ENCODE measurements around the gene SCNM1. TPM values are rescaled to one million over a fixed set of nuclear protein-coding genes. Genes with fewer than 3 reads are reported as not detected.
"Not testable (repeated sequence)": the region's sequence is repeated elsewhere in the genome, so short reads cannot be mapped to it uniquely, and the experiment has no call there.

SCNM1 gene
- total RNA-seq, 2 experiments from 2014 or later: 53.0 to 55.9 TPM

GRCh38 chr1:151194894-151195594, 29.1 kb downstream of the SCNM1 start:
- H3K27ac Mint-ChIP-seq: not testable (repeated sequence)
- POLR2A ChIA-PET: interaction anchor here (1.1 kb wide), 1 partner anchor 87 kb away, joined by 3 read pairs; the partner anchor contains the start of gene ZNF687

DNA sequence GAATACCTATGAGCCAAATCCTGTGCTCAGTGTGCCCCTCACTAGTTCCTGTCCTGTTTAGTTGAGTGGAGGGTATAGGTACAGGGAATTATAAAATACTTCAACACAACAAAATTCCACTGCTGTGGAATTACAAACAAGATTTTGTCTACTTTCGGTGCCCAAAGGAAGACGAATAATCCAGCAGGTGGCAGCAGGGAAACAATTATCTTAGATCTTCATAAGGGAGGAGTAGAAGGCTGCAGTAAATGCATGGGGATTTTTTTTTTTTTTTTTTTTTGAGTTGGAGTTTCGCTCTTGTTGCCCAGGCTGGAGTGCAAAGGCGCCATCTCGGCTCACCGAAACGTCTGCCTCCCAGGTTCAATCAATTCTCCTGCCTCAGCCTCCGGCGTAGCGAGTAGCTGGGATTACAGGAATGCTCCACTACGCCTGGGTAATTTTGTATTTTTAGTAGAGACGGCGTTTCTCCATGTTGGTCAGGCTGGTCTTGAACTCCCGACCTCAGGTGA, 30.4 kb downstream of the SCNM1 start:
- H3K27ac Mint-ChIP-seq: no peak overlapping the region
- no peaks in the 10 kb centered on the region for H3K9me3 Mint-ChIP-seq (ENCODE audit: insufficient read depth)
- DNase-seq (peak; percentile 78), ATAC-seq (peak; percentile 22)
- CTCF ChIA-PET: interaction anchor here (0.7 to 2.8 kb wide), 6 partner anchors 31 to 174 kb away, joined by 3 to 14 read pairs (median 4); no protein-coding TSS in a partner anchor
- POLR2A ChIA-PET: interaction anchor here (0.8 kb wide), 1 partner anchor 680 kb away, joined by 6 read pairs; no protein-coding TSS in a partner anchor
- peaks cover 32% of the 10 kb centered on the region for H3K4me1 Mint-ChIP-seq (ENCODE audit: low read depth)
- H3K27me3 Mint-ChIP-seq (ENCODE audit: low read depth): peaks cover 3% of the 10 kb centered on the region
- peaks cover 16% of the 10 kb centered on the region for H3K36me3 Mint-ChIP-seq (ENCODE audit: low read depth)
- no peak overlapping the region for H3K4me3 Mint-ChIP-seq

More at GRCh38 chr1:151194894-151195594, 29.1 kb downstream of the SCNM1 start:
- H3K9me3 Mint-ChIP-seq (ENCODE audit: insufficient read depth); DNase-seq; H3K4me3 Mint-ChIP-seq; H3K27me3 Mint-ChIP-seq (ENCODE audit: low read depth); ATAC-seq: not testable (repeated sequence)
- H3K4me1 Mint-ChIP-seq (ENCODE audit: low read depth): peaks cover 34% of the 10 kb centered on the region
- CTCF ChIA-PET: interaction anchor here (1.0 to 2.8 kb wide), 3 partner anchors 55 to 95 kb away, joined by 3 to 14 read pairs (median 8); no protein-coding TSS in a partner anchor
- H3K36me3 Mint-ChIP-seq (ENCODE audit: low read depth): peaks cover 17% of the 10 kb centered on the region

- Mint-ChIP-seq H3K36me3 (ENCODE audit: low read depth) (peaks cover 22% of the 10 kb centered on the region), H3K4me3 (peak overlapping the region; percentile 99), H3K9me3 (ENCODE audit: insufficient read depth) (no peaks in the 10 kb centered on the region), H3K4me1 (ENCODE audit: low read depth) (peaks cover 41% of the 10 kb centered on the region), H3K27me3 (ENCODE audit: low read depth) (peaks cover 3% of the 10 kb centered on the region), H3K27ac (peak overlapping the region; percentile 97)
- ATAC-seq (no peak), DNase-seq (no peak)
- POLR2A ChIA-PET: interaction anchor here (1.3 to 1.8 kb wide), 3 partner anchors 8 to 139 kb away, joined by 3 to 10 read pairs (median 3); partner anchors contain the start of genes CDC42SE1 and VPS72
- CTCF ChIA-PET: interaction anchor here (0.7 kb wide), 1 partner anchor 54 kb away, joined by 3 read pairs; no protein-coding TSS in a partner anchor
These were observed 31.9 kb downstream of the SCNM1 start for GRCh38 chr1:151197863-151198253.

GRCh38 chr1:151198254-151199127, 32.5 kb downstream of the SCNM1 start, which contains the start of gene PIP5K1A:
Gene PIP5K1A, plus strand, starts transcription at chr1:151198552. Its CDS starts 445 bp downstream, at chr1:151198997.
- POLR2A ChIA-PET: interaction anchor here (0.6 to 1.8 kb wide), 15 partner anchors 8 to 202 kb away, joined by 3 to 10 read pairs (median 3); partner anchors contain the start of genes CDC42SE1, LYSMD1, PSMD4 and SCNM1
- H3K9me3 Mint-ChIP-seq (ENCODE audit: insufficient read depth): no peaks in the 10 kb centered on the region
- peak within 1 kb of the TSS; percentile 97 for H3K27ac Mint-ChIP-seq
- peak; percentile 99 for DNase-seq
- H3K27me3 Mint-ChIP-seq (ENCODE audit: low read depth): peaks cover 3% of the 10 kb centered on the region
- H3K36me3 Mint-ChIP-seq (ENCODE audit: low read depth): peaks cover 24% of the 10 kb centered on the region
- peaks cover 41% of the 10 kb centered on the region for H3K4me1 Mint-ChIP-seq (ENCODE audit: low read depth)
- H3K4me3 Mint-ChIP-seq: peak within 1 kb of the TSS; percentile 99
- peak; percentile 97 for ATAC-seq
- CTCF ChIA-PET: interaction anchor here (0.7 to 1.3 kb wide), 4 partner anchors 9 to 142 kb away, joined by 3 to 9 read pairs (median 3); partner anchors contain the start of genes PSMD4 and VPS72

GRCh38 chr1:151199873-151200581, 34.1 kb downstream of the SCNM1 start:
- Mint-ChIP-seq H3K36me3 (ENCODE audit: low read depth) (peaks cover 27% of the 10 kb centered on the region), H3K4me1 (ENCODE audit: low read depth) (peaks cover 46% of the 10 kb centered on the region), H3K4me3 (peak overlapping the region; percentile 99), H3K27me3 (ENCODE audit: low read depth) (no peaks in the 10 kb centered on the region), H3K27ac (peak overlapping the region; percentile 97), H3K9me3 (ENCODE audit: insufficient read depth) (no peaks in the 10 kb centered on the region)
- CTCF ChIA-PET: interaction anchor here (1.1 to 1.2 kb wide), 2 partner anchors 22 to 141 kb away, joined by 3 read pairs; no protein-coding TSS in a partner anchor
- POLR2A ChIA-PET: interaction anchor here (1.7 to 1.8 kb wide), 2 partner anchors 11 to 55 kb away, joined by 5 to 10 read pairs; partner anchors contain the start of genes PSMD4 and VPS72
- ATAC-seq (no peak), DNase-seq (no peak)

DNA sequence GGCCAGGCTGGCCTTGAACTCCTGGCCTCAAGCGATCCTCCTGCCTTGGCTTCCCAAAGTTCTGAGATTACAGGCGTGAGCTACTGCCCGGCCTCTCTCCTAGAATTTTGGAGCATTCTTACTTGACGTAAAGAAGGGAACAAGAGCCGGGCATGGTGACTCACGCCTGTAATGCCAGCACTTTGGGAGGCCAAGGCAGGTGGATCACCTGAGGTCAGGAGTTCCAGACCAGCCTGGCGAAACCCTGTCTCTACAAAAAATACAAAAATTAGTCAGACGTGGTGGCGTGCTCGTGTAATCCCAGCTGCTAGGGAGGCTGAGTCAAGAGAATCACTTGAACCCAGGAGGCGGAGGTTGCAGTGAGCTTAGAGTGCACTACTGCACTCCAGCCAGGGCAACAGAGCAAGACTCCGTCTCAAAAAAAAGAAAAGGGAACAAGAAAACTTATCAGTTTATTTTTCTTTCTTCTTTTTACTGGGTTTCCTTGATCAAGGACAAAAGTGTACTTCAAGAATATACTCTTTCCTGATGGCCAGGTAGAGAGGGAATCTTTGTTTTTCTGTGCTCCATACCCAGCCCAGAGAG, 39.5 kb downstream of the SCNM1 start:
- ChIA-PET POLR2A (interaction anchor here (1.5 kb wide), 1 partner anchor 16 kb away, joined by 3 read pairs; no protein-coding TSS in a partner anchor), CTCF (interaction anchor here (1.2 to 1.7 kb wide), 2 partner anchors 46 to 49 kb away, joined by 3 to 7 read pairs; partner anchors contain the start of gene TNFAIP8L2)
- H3K4me3 Mint-ChIP-seq; ATAC-seq; H3K27me3 Mint-ChIP-seq (ENCODE audit: low read depth); DNase-seq; H3K9me3 Mint-ChIP-seq (ENCODE audit: insufficient read depth); H3K27ac Mint-ChIP-seq: not testable (repeated sequence)
- H3K36me3 Mint-ChIP-seq (ENCODE audit: low read depth): peaks cover 34% of the 10 kb centered on the region
- H3K4me1 Mint-ChIP-seq (ENCODE audit: low read depth): peaks cover 25% of the 10 kb centered on the region

DNA sequence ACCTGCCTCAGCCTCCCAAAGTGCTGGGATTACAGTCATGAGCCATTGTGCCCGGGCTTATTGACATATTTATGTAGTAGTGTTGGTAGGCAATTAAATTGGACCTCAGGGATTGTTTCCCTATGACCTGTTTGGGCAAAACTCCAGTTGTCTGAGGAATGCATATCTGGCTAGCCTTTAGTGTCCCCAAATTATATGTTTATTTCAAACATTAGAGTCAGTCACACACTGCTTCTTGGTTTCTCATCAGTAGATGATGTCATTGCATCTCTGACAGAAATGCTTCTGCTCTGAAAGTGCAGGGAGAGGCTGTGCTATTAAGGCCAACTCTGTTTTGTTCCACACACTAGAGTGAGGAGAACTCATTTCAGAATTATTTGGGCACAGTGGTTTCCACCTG, 44.9 kb downstream of the SCNM1 start:
- no peak for DNase-seq
- no peaks in the 10 kb centered on the region for H3K9me3 Mint-ChIP-seq (ENCODE audit: insufficient read depth)
- no peaks in the 10 kb centered on the region for H3K27me3 Mint-ChIP-seq (ENCODE audit: low read depth)
- H3K4me3 Mint-ChIP-seq: no peak overlapping the region
- H3K4me1 Mint-ChIP-seq (ENCODE audit: low read depth): peaks cover 31% of the 10 kb centered on the region
- no peak for ATAC-seq
- ChIA-PET CTCF (interaction anchor here (0.9 to 1.7 kb wide), 3 partner anchors 90 to 130 kb away, joined by 3 to 5 read pairs (median 4); no protein-coding TSS in a partner anchor), POLR2A (interaction anchor here (1.7 kb wide), 1 partner anchor 12 kb away, joined by 4 read pairs; no protein-coding TSS in a partner anchor)
- H3K36me3 Mint-ChIP-seq (ENCODE audit: low read depth): peaks cover 45% of the 10 kb centered on the region
- no peak overlapping the region for H3K27ac Mint-ChIP-seq

GRCh38 chr1:151211972-151212705, 46.2 kb downstream of the SCNM1 start:
- Mint-ChIP-seq H3K9me3 (ENCODE audit: insufficient read depth) (no peaks in the 10 kb centered on the region), H3K36me3 (ENCODE audit: low read depth) (peaks cover 42% of the 10 kb centered on the region), H3K4me1 (ENCODE audit: low read depth) (peaks cover 32% of the 10 kb centered on the region), H3K4me3 (no peak overlapping the region), H3K27ac (peak overlapping the region; percentile 73), H3K27me3 (ENCODE audit: low read depth) (no peaks in the 10 kb centered on the region)
- DNase-seq (no peak), ATAC-seq (peak; percentile 27)
- CTCF ChIA-PET: interaction anchor here (0.6 to 1.7 kb wide), 8 partner anchors 15 to 449 kb away, joined by 3 to 6 read pairs (median 4); no protein-coding TSS in a partner anchor
- POLR2A ChIA-PET: interaction anchor here (1.7 kb wide), 1 partner anchor 13 kb away, joined by 4 read pairs; no protein-coding TSS in a partner anchor

DNA sequence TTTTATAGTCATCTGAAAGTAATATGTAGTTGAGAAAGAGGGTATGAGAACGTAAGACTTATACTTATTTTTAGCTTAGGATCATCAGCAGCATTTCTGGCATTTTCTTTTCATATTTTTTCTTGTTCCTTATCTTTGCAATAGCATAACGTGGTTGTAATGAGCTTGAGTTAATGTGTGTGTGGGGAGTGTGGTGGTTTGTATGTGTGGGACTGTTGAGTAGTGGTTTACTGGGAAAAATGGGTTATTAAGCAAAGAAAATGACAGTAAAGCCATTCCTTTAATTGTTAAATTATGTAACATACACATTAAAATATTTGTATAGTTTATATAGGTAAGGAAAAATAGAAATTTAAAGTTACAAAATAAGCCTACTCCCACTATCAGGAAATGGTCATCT, 47.6 kb downstream of the SCNM1 start:
- Mint-ChIP-seq H3K27me3 (ENCODE audit: low read depth) (no peaks in the 10 kb centered on the region), H3K4me3 (no peak overlapping the region), H3K9me3 (ENCODE audit: insufficient read depth) (no peaks in the 10 kb centered on the region), H3K27ac (no peak overlapping the region), H3K4me1 (ENCODE audit: low read depth) (peaks cover 33% of the 10 kb centered on the region), H3K36me3 (ENCODE audit: low read depth) (peaks cover 45% of the 10 kb centered on the region)
- POLR2A ChIA-PET: no interaction called here
- DNase-seq (no peak), ATAC-seq (no peak)
- CTCF ChIA-PET: no interaction called here
